ENCODE measurements around the gene TUBE1.

Gene TUBE1

GRCh38 chr6:112033791-112034615 lies 53.3 kb downstream of the TUBE1 start:
- DNase-seq, result no peak

GRCh38 chr6:112032728-112033127 lies 54.6 kb downstream of the TUBE1 start:
- no peak for DNase-seq

DNA sequence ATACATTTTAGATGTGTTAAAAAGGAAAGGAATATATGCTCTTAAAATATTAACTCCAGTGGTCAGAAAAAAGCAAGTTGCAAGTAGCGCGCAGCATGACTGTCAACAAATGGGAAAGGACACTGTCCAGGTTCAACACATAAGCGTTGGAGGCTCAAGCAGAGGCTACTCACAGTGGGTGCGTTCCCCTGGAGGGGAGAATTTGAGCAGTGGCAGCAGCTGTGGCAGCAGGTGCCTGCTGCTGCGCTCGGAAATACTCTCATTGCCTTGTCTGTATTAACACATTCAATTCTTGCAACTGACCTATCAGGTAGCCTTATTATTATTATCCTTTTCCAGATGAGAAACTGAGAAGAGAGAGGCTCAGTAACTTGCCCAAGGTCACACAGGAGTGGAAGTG lies 55.3 kb downstream of the TUBE1 start:
- no peak for DNase-seq

- DNase-seq, result no peak
Measured at GRCh38 chr6:112030961-112031660, 56.2 kb downstream of the TUBE1 start.

GRCh38 chr6:112030206-112030960 lies 56.9 kb downstream of the TUBE1 start:
- no peak for DNase-seq

DNA sequence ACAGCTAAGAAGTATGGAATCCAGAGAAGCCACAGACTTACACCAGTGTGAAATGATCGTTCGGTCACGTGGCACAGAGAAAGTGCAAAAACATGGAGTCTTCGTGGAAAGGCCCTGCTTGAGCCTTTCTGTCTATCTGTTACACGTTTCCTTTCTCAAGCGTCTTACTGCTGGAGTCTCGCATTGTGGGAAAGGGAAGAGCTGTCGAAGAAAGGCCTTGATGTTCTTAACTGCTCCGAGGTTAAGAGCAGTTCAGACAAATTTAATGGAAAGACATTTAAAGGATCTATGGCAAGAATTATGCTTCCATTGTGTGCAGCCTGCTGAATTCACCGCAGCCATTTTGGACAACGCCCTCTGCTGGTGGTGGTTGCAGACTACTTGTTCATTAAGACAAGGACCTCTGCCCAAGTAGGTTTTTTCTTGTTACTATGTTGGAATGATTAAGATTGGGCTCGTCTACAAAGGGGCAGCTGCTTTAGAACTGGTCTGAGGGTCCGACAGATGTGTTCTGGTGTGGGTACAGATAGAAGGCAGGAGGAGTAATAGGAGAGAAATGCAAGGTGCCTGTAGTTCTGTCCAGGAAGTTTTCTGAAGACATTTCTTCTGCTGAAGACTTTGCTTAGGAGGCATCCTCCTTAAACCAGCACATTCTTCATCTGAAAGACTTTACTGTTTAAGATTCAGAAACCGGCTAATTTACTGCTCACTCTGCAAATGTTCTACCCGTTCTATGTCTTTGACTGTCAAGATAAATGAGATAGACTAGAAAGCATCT lies 58.0 kb downstream of the TUBE1 start:
- peak; percentile 66 for DNase-seq

GRCh38 chr6:112027942-112028674 lies 59.2 kb downstream of the TUBE1 start:
- DNase-seq, result peak; percentile 37

DNA sequence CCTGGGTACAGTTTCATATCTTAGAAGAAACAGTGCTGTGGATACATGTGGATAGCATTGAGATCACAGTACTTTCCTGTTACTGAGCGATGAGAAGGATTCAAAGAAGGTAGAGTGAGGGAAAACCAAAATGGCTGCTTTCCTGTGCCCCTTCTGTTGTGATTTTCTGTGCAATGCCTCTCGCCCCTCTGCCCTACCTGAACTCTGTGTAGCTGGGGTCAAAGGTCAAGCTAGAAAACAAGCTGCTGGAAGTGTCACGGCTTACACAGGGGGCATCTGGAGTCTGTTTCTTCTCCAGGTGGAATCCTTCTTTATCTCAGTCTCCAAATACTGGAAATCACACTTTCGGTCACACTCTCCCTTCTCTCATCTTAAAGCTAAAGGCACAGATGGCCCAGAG lies 60.3 kb downstream of the TUBE1 start:
- DNase-seq, result no peak

GRCh38 chr6:112024464-112024863 lies 62.8 kb downstream of the TUBE1 start:
- DNase-seq, result no peak

GRCh38 chr6:112022749-112023148 lies 64.5 kb downstream of the TUBE1 start:
- DNase-seq, result no peak

DNA sequence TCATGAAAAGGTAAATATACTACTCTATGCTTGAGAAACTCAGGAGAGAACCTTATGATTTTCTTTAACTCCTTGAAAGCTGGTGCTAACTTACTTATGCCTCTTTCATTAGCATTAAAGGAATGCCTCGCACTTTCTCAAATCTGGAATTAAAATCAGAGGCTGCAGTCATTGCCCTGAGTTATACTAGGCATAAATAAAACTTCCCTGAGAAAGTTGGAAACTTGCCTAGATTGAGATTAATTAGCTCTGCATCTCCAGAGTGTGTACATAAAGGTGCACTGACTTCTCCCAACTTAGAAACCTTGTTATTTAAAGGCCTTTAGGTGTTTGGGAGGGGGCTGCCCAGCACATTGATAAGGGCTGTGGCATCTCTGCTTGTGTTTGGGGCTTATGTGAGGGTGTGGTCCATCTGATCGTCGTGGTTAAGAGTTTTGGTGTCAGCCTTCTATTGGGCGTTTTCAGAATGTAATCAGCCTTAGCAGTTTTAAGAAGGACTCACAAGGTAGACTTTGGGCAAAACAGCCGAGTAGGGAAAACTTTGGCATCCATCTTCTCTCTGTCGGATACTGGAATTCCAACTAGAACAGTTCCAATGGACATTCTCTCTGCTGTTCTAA lies 65.5 kb downstream of the TUBE1 start:
- no peak for DNase-seq

All from EL (cell line).